HCEC 1CT (cell line): ENCODE measurements around the gene APIP.
A peak's percentile ranks its signal among the peaks of the same experiment; 100 is the strongest.

Experiments used
- DNase-seq: peaks from one replicate; pipeline ENCODE4 v3.0.0-alpha.2; 2017

Gene APIP

DNA sequence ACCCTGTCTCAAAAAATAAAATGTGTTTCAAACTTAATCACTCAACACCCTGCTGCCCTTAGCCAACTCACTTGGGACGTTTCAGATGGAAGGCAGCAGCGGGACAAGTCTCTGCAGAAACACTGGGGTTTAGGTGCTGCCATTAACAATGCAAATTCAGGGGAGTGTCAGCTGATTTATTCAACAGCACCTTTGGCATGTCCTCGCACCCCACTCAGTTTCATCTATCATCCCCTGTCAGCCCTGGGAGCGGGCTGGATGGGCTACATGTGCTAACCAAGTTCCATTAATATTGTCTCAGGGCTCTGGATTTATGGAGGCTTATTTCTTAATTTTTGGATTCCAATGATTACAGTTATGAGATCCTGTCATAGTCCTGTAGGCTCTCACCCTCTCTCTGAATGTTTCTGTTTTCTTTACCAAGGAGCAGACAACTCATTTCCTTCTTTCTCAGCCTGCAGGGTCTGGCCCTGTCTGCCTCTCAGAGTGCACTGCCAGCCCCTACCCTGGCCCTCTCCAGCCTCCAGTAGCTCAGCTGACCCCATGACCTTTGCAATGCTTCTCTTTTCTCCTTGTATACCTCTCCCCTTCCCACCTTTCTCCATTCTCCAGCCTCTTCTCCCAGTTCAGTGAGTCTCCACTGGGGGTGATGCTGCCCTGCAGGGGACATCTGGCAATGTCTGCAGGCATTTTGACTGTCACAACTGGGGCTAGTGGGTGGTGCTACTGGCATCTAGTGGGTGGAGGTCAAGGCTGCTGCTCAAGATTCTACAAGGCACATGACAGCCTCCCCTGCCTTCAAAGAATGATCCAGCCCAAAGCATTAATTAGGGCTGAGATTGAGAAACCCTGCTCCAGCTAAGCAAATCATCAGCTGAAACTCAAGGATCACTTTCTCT lies 79.0 kb downstream of the APIP start:
- DNase-seq, result peak; percentile 4

DNA sequence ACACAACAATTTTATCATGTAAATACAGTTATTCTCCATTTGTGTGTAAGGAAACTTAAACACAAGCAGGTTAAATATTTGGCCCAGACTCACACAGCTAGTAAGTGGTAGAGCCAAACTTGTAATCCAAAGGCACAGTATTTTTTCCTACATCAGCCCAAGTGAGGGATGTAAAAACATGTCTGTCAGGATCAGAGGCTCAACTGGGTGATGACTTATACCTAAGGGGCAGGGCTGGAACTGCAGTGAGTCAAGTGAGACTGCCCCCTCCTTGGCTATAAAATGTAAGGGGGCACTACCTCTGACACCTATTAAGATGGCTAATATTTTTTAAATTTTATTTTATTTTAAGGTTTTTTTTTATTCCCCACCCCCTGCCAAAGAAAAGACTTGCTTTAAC lies 82.6 kb downstream of the APIP start:
- no peak for DNase-seq
